Left hindlimb (tissue), 1 donor: ENCODE results near the gene KRT15.

Experiments used
- DNase-seq: peaks from one replicate; pipeline ENCODE4 v3.0.0-alpha.2; 2018

The KRT15 gene

DNA sequence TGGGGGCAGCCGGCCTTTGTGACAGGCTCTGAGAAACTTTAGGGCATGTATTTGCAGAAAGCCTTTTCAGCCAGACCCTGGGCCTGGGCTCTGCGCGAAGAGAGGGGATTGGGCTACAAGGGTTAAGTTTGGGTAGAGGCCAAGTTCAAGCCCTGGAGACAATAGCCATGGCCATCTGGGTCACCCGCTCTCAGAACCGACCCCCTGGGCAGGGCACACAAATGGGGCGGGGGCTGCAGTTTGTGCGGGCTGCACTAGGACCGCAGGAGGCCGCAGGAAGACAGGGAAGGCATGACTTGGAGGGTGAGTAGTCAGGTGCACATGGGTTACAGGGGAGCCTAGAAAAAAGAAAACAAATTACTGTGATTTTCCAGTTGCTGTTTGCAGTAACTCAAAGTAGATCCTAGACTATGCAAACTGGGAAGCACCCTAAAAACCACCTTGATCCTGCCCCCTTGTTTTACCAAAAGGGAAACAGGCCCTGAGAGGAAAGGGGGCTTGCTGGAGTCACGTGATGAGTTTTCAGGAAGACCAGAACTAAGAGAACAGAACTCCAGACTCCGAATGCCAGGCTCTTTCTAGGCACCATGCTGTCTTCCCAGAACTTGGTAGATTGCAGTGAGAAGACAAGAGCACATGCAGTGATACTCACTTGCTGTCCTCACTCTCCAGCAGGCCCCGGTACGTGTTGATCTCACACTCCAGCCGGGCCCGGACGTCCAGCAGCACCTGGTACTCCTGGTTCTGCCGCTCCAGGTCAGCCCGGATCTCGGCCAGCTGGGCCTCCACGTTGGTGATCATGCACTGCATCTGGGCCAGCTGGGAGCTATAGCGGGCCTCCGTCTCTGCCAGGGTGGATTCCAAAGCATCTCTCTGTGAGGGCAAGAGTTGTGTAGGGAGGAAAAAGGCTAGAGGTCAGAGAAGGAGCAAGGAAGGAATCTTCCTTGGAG is 41.5 kb downstream of the KRT15 start:
- DNase-seq: peak; percentile 4

DNA sequence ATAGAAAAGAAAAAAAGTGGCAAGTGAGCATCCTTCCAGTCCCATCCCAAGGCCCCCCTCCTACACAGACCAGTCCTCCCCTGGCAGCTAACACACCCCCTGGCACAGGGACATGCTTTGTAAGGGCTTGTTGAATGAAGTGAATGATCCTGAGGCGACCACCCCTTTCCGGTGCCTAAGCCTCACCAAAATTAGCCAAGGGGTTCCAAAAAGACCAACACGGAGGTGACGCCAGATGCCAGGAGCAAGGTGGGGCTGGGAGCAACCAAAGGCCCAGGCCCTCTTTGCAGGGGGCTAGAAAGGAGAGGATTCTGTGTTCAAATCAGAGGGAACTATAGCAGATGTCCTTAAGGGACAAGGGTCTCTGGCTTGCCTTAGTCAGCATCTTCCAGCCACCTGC is 43.3 kb downstream of the KRT15 start:
- no peak for DNase-seq

DNA sequence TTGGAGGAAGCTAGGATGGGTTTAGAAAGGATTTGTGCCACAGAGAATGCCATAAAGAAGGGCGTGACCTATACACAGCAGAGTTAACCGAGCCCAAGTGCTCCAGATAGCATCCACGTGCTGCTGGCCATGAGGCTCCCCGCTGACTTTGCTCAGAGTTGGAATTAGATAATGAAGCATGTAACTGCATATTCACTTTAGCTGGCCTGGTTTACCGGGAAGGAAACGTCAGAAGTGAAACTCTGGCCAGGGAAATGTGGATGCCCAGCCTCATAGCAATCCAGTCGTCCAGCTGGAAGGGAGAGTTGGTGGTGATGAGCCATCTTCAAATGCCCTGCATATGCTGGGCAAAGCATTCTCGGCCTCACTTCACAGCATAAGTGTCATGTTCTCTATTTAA is 43.8 kb downstream of the KRT15 start:
- DNase-seq: no peak

DNA sequence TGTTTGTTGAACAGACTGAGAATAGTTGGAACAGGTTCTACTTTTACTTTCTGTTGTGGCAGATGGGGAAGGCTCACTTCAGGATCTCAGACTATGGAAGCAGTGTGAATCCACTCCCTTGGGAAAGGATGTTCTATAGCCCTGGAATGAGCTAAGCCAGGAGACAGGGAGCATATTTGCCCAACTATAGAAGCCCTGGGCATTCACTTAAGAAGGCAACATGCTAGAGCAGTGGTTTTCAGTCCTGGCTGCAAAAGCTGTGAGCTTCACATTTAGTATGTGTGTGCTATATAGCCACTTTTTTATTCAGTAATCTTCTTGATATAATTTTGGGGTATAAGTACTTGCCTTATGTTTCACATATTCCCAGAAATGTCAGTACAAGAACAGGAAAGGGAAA is 50.3 kb downstream of the KRT15 start:
- DNase-seq: no peak

DNA sequence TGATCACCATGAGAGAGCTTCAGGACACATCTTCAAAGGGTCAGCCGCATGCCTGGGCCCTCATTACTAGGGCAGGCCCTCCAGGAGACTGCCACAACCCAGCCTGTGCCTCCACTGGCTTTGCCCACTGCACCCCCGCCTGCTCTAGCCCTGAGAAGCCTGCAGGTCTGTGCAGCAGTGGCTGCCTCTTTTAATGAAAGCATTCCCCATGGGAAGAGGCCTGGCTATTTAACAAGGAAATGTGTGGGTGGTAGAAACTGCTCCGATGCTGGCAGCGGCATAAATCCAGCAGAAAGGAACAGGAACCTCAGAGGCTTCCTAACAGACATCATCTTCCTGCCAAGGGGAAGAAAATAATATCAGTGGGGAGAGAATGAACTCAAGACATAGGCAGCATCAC is 51.1 kb downstream of the KRT15 start:
- no peak for DNase-seq

DNA sequence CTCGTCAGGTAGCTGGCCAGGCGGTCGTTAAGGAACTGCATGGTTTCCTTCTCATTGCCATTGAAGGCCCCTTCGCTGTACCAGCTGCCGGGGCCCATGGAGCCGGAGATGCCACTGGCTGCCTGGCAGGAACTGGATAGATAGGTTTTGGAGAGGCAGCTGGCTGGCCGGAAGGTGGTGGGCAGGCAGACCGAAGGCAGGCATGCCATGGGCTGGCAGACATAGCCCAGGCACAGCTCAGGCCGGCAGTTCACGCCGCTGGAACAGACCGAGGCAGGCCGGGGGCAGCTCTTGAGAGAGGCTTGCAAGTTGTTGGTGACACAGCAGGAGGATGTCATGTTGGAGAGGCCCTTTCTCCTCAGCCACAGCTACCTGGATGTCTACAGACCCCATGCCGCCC is 51.7 kb downstream of the KRT15 start, which contains the start of gene KRT32:
Gene KRT32, minus strand, starts transcription at position 399 of the 400 bp plus-strand sequence. Its CDS starts 61 bp downstream, at position 338.
- DNase-seq: no peak

GRCh38 chr17:41464682-41465081 is 54.0 kb downstream of the KRT15 start:
- no peak for DNase-seq

- DNase-seq: no peak
These were observed 54.5 kb downstream of the KRT15 start for GRCh38 chr17:41464173-41464572.

DNA sequence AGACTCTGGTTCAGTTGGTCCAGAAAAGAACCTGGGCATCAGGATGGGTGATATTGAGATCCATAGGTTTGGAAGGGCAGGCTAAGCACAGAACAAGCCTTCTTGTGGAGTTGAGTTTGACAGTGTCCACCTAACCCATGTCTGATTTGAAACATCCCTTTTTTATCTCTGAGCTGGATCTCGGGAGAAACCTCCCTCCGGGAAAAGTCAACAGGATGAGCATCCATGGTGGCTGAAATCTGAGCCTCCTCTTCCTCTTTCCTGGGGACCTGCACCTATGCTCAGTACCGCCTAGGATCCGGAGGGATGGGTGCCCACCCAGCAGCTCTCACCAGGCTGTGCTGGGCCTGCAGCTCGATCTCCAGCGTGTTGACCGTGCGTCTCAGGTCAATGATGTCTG is 54.9 kb downstream of the KRT15 start:
- DNase-seq: no peak
